ENCODE results near the gene PDE9A.

GRCh38 chr21:42751866-42752265, 98.4 kb downstream of the PDE9A start:
- no peak for TF ChIP-seq EZH2phosphoT487 (IDR thresholded peaks at IDR 0.05; ENCODE audit: low read depth, severe bottlenecking, unreplicated experiment)
- no peak for TF ChIP-seq EZH2 (IDR thresholded peaks at IDR 0.05; ENCODE audit: borderline replicate concordance)
